ENCODE results near the gene NUBP2. TPM values are rescaled to one million over a fixed set of nuclear protein-coding genes. Genes with fewer than 3 reads are reported as not detected.

NUBP2 gene
- total RNA-seq, 1 experiment from 2014 or later = 103 TPM

- no peaks in the 10 kb centered on the region for H3K4me1 ChIP-seq (ENCODE audit: control insufficient read depth in 1 of 2, insufficient read depth in 2 of 2, low read length in 2 of 2)
- ChIA-PET RAD21 (ENCODE audit: low non-redundant PET in 1 of 2, low total read pairs in 2 of 2, uncharacterized antibody in 2 of 2, unreplicated experiment in 2 of 2) (no interaction called here), POLR2A (no interaction called here), CTCF (no interaction called here)
- TF ChIP-seq MAX (IDR thresholded peaks at IDR 0.05) = no peak
- no peak for TF ChIP-seq EZH2phosphoT487 (IDR thresholded peaks at IDR 0.05; ENCODE audit: borderline replicate concordance)
- TF ChIP-seq ZFX (IDR thresholded peaks at IDR 0.05) = no peak
- no peak for TF ChIP-seq SP1 (IDR thresholded peaks at IDR 0.05; ENCODE audit: low read depth)
- TF ChIP-seq ZNF274 (IDR thresholded peaks at IDR 0.05; ENCODE audit: low read depth, low read length) = no peak
- no peak overlapping the region for H3K4me2 ChIP-seq (ENCODE audit: low read length)
- no peaks in the 10 kb centered on the region for H3K79me2 ChIP-seq (ENCODE audit: insufficient read depth, low read length)
- ATAC-seq = peak; percentile 11; the same call in 1 of the 2 replicates
- no peak overlapping the region for H3K4me3 ChIP-seq (replicated peaks in 1 of 2; ENCODE audit: low read depth in 1 of 2, low read length in 2 of 2)
- H4K20me1 ChIP-seq (ENCODE audit: insufficient read depth) = no peaks in the 10 kb centered on the region
- no peaks in the 10 kb centered on the region for H3K27me3 ChIP-seq (ENCODE audit: insufficient read depth, low read length)
- intact Hi-C loops (cut with micrococcal nuclease) = no loop called here
- BruUV-seq (replicated peaks) = no TSS peak
- H3K27ac ChIP-seq (ENCODE audit: low read depth, low read length) = no peak overlapping the region
- no peak overlapping the region for H2AFZ ChIP-seq (ENCODE audit: low read depth, low read length, poor library complexity, severe bottlenecking)
- H3K9ac ChIP-seq (ENCODE audit: low read length) = no peak overlapping the region
- H3K9me2 ChIP-seq (ENCODE audit: insufficient read depth) = no peaks in the 10 kb centered on the region
- H3K9me3 ChIP-seq (ENCODE audit: control insufficient read depth in 1 of 2, insufficient read depth in 1 of 2, low read depth in 1 of 2, low read length in 2 of 2) = no peaks in the 10 kb centered on the region; a peak in 1 of 4 replicates
- H3K36me3 ChIP-seq (ENCODE audit: control insufficient read depth in 1 of 2, insufficient read depth in 2 of 2, low read length in 2 of 2) = no peaks in the 10 kb centered on the region
- no peak for DNase-seq (ENCODE audit: low read depth, low spot score)
Observed at GRCh38 chr16:1794221-1794871, 11.6 kb downstream of the NUBP2 start.

- H3K79me2 ChIP-seq (ENCODE audit: insufficient read depth, low read length) = no peaks in the 10 kb centered on the region
- BruUV-seq (replicated peaks) = no TSS peak
- no peaks in the 10 kb centered on the region for H3K9me2 ChIP-seq (ENCODE audit: insufficient read depth)
- H3K36me3 ChIP-seq (ENCODE audit: control insufficient read depth in 1 of 2, insufficient read depth in 2 of 2, low read length in 2 of 2) = no peaks in the 10 kb centered on the region
- H2AFZ ChIP-seq (ENCODE audit: low read depth, low read length, poor library complexity, severe bottlenecking) = no peak overlapping the region
- H3K27me3 ChIP-seq (ENCODE audit: insufficient read depth, low read length) = no peaks in the 10 kb centered on the region
- intact Hi-C loops (cut with micrococcal nuclease) = no loop called here
- peaks cover 0 to 4% of the 10 kb centered on the region in 2 experiments; a peak in 2 of 4 replicates for H3K9me3 ChIP-seq (ENCODE audit: control insufficient read depth in 1 of 2, insufficient read depth in 1 of 2, low read depth in 1 of 2, low read length in 2 of 2)
- CTCF ChIA-PET = interaction anchor here (0.6 kb wide), 1 partner anchor 220 kb away, joined by 3 read pairs; no protein-coding TSS in a partner anchor
- H3K27ac ChIP-seq (ENCODE audit: low read depth, low read length) = no peak overlapping the region
- no peak overlapping the region for H3K4me2 ChIP-seq (ENCODE audit: low read length)
- no peaks in the 10 kb centered on the region for H4K20me1 ChIP-seq (ENCODE audit: insufficient read depth)
- H3K4me1 ChIP-seq (ENCODE audit: control insufficient read depth in 1 of 2, insufficient read depth in 2 of 2, low read length in 2 of 2) = no peaks in the 10 kb centered on the region
- POLR2A ChIA-PET = no interaction called here
- RAD21 ChIA-PET (ENCODE audit: low non-redundant PET in 1 of 2, low total read pairs in 2 of 2, uncharacterized antibody in 2 of 2, unreplicated experiment in 2 of 2) = no interaction called here
- no peak overlapping the region for H3K9ac ChIP-seq (ENCODE audit: low read length)
- no peak overlapping the region for H3K4me3 ChIP-seq (replicated peaks in 1 of 2; ENCODE audit: low read depth in 1 of 2, low read length in 2 of 2)
- DNase-seq (ENCODE audit: low read depth, low spot score) = no peak
- no peak for ATAC-seq
- no peak for TF ChIP-seq CBX3 (IDR thresholded peaks at IDR 0.05; ENCODE audit: low read depth)
- no peak for TF ChIP-seq SRF (IDR thresholded peaks at IDR 0.05; ENCODE audit: low read depth)
- no peak for TF ChIP-seq ZNF274 (IDR thresholded peaks at IDR 0.05; ENCODE audit: low read depth, low read length)
- TF ChIP-seq RAD21 (IDR thresholded peaks at IDR 0.05; ENCODE audit: low read depth) = no peak
- TF ChIP-seq SIN3A (IDR thresholded peaks at IDR 0.05; ENCODE audit: low read depth) = no peak
- TF ChIP-seq TCF7L2 (IDR thresholded peaks at IDR 0.05; ENCODE audit: borderline replicate concordance, extremely low read depth, insufficient read depth, insufficient read length) = no peak
- TF ChIP-seq ZFX (IDR thresholded peaks at IDR 0.05) = no peak
- no peak for TF ChIP-seq ELF1 (IDR thresholded peaks at IDR 0.05; ENCODE audit: borderline replicate concordance, low read depth)
- no peak for TF ChIP-seq CTCF (IDR thresholded peaks at IDR 0.05 in 2 of 3, conservative IDR thresholded peaks at IDR 0.05 in 1 of 3; ENCODE audit: borderline replicate concordance in 1 of 3, insufficient read depth in 1 of 3, low read depth in 2 of 3, low read length in 2 of 3)
- no peak for TF ChIP-seq CEBPB (IDR thresholded peaks at IDR 0.05; ENCODE audit: low read depth)
- TF ChIP-seq MAX (IDR thresholded peaks at IDR 0.05) = no peak
- no peak for TF ChIP-seq ATF3 (IDR thresholded peaks at IDR 0.05)
Observed at GRCh38 chr16:1794908-1795666, 12.3 kb downstream of the NUBP2 start.
